Heart left ventricle (tissue), 13 donors: ENCODE data around the gene RAET1E.

Experiments
- CTCF ChIP-seq, 12 donors: fragments of 200-600 bp; sonication (generic) in 4 of 12; IDR thresholded peaks; one replicate each; pipeline versions ENCODE4 v1.5.0 to v1.8.0; 2018 to 2022; ENCODE audit warnings: antibody characterized with exemption in 12 of 12, mild to moderate bottlenecking in 5 of 12
- POLR2A ChIP-seq, 2 donors: fragments of 450-650 bp; IDR thresholded peaks; one replicate each; pipeline ENCODE4 v1.6.1; 2017; ENCODE audit warnings: antibody characterized with exemption in 2 of 2, mild to moderate bottlenecking in 2 of 2, moderate library complexity in 2 of 2
- donor health status: ischemic (EF 13 %, LVEDD 7.1; RV severe dilation, severe dysfunction).
- donor health status: DM: no; HTN: yes; CAD: no.
- donor health status: DM: no; HTN: no; CAD: no.
- donor health status: ischemic (EF 25% LVEDD 6.9; RV normal size, moderate dysfunction).
- donor health status: ischemic (EF 25% LVEDD 5.7; RV mildly dilated, moderate dysfunction).
- donor health status: ischemic (EF 35%, LVEDD 5.7; RV mildly dilated, moderate dysfunction).
- donor health status: nonischemic (EF 11% LVEDD 7.7; RV severe dilation, severe dysfunction).
- donor health status: DM: yes; HTN: yes; CAD: no.
- donor health status: PGD.
- donor health status: ischemic (EF 29% LVEDD 5.4; RV normal size, mild dysfunction).
- donor health status: nonischemic (EF 23%, LVEDD 6.1; RV moderate dilation, normal function).

GRCh38 chr6:149913085-149913484, 15.2 kb upstream of the RAET1E start:
- no peak for TF ChIP-seq CTCF (IDR thresholded peaks at IDR 0.05)
- TF ChIP-seq POLR2A (IDR thresholded peaks at IDR 0.05), result no peak
